Osteoblast (primary cell): ENCODE data around the gene KIF26B. TPM values are rescaled to one million over a fixed set of nuclear protein-coding genes. Genes with fewer than 3 reads are reported as not detected.
"Not testable (repeated sequence)": the region's sequence is repeated elsewhere in the genome, so short reads cannot be mapped to it uniquely, and the experiment has no call there.

Experiments used
- DNase-seq: peaks from one replicate; pipeline ENCODE4 v3.0.0; 2011; ENCODE audit warnings: low spot score, mixed read lengths; ENCODE audit not compliant: insufficient read length; ENCODE audit errors: missing footprints
- H2AFZ ChIP-seq: 2 replicates; pipeline ENCODE4 v1.6.0; 2011; ENCODE audit warnings: mild to moderate bottlenecking, low read length
- H3K27ac ChIP-seq: 2 replicates; pipeline ENCODE4 v1.5.1; 2011; ENCODE audit warnings: mild to moderate bottlenecking, low read depth, low read length, moderate library complexity
- H3K27me3 ChIP-seq: 2 replicates; pipeline ENCODE4 v1.6.0; 2012; ENCODE audit warnings: mild to moderate bottlenecking, control low read depth, inconsistent platforms, low read length, moderate library complexity; ENCODE audit not compliant: insufficient read depth
- H3K36me3 ChIP-seq: 2 replicates; pipeline ENCODE4 v1.5.1; 2011; ENCODE audit warnings: mild to moderate bottlenecking, low read length, control low read depth, moderate library complexity; ENCODE audit not compliant: insufficient read depth
- H3K4me1 ChIP-seq: 2 replicates; pipeline ENCODE4 v1.5.1; 2011; ENCODE audit warnings: mild to moderate bottlenecking, low read length, control low read depth, moderate library complexity; ENCODE audit not compliant: insufficient read depth
- H3K4me2 ChIP-seq: 2 replicates; pipeline ENCODE4 v1.6.0; 2011; ENCODE audit warnings: mild to moderate bottlenecking, low read length; ENCODE audit not compliant: insufficient read depth
- H3K4me3 ChIP-seq: fragments of 200-600 bp; sonication (generic); 3 replicates; pipeline ENCODE4 v1.5.1; 2012; ENCODE audit warnings: mild to moderate bottlenecking, low read length, inconsistent platforms; ENCODE audit not compliant: insufficient read depth
- H3K79me2 ChIP-seq: 2 replicates; pipeline ENCODE4 v1.6.0; 2012; ENCODE audit warnings: mild to moderate bottlenecking, low read length, control low read depth, inconsistent platforms; ENCODE audit not compliant: insufficient read depth
- H3K9me3 ChIP-seq: 2 replicates; pipeline ENCODE4 v1.5.1; 2011; ENCODE audit warnings: low read depth, low read length, control low read depth
- H4K20me1 ChIP-seq: 2 replicates; pipeline ENCODE4 v1.6.0; 2012; ENCODE audit warnings: mild to moderate bottlenecking, low read length, control low read depth; ENCODE audit not compliant: insufficient read depth
- CTCF ChIP-seq: IDR thresholded peaks from 2 replicates; pipeline ENCODE4 v1.5.1; 2011; ENCODE audit warnings: mild to moderate bottlenecking, low read depth, low read length, moderate library complexity; ENCODE audit errors: extremely low read depth
- total RNA-seq: library from RNA; depleted of rRNA; stranded (reverse); fragments of >200 nt; gene quantifications from 2 replicates; pipeline ENCODE4 v1.2.3, GENCODE V29; 2012

Gene KIF26B
- total RNA-seq, 1 donor: 22.1 TPM

GRCh38 chr1:245317217-245317616 is 162.4 kb downstream of the KIF26B start:
- no peaks in the 10 kb centered on the region for H3K36me3 ChIP-seq
- no peak for TF ChIP-seq CTCF
- no peak for DNase-seq

DNA sequence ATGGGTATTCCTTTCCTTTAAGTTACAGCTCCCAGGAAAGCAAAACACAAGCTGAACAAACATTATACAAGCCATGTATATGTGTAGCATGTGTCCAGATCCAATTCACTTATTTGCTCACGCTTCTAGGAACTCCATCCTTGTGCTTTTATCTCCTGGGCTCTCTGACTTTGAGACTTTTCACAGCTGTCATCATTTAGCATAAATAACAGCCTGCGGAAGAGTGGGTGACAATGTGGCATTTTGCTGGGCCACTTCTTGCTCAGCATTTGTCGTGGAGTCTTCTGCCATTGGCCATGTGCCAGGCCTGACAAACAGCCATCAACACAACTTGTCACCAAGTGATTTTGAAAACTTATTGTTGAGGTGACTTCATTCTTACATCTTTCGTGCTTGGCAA is 164.3 kb downstream of the KIF26B start:
- H3K4me2 ChIP-seq: no peak overlapping the region
- peaks cover 4% of the 10 kb centered on the region for H4K20me1 ChIP-seq
- DNase-seq: no peak
- TF ChIP-seq CTCF: no peak
- H3K4me3 ChIP-seq: no peak overlapping the region
- H3K36me3 ChIP-seq: no peaks in the 10 kb centered on the region
- no peaks in the 10 kb centered on the region for H3K9me3 ChIP-seq
- H3K27ac ChIP-seq: no peak overlapping the region
- H2AFZ ChIP-seq: no peak overlapping the region
- H3K79me2 ChIP-seq: no peaks in the 10 kb centered on the region
- no peaks in the 10 kb centered on the region for H3K4me1 ChIP-seq
- peaks cover 2% of the 10 kb centered on the region for H3K27me3 ChIP-seq

More at GRCh38 chr1:245317217-245317616, 162.4 kb downstream of the KIF26B start:
- H3K4me2 ChIP-seq: no peak overlapping the region
- H4K20me1 ChIP-seq: peaks cover 4% of the 10 kb centered on the region
- H3K9me3 ChIP-seq: no peaks in the 10 kb centered on the region
- H3K27me3 ChIP-seq: peaks cover 2% of the 10 kb centered on the region
- H3K79me2 ChIP-seq: no peaks in the 10 kb centered on the region
- no peak overlapping the region for H2AFZ ChIP-seq
- no peaks in the 10 kb centered on the region for H3K4me1 ChIP-seq
- no peak overlapping the region for H3K27ac ChIP-seq
- H3K4me3 ChIP-seq: no peak overlapping the region

DNA sequence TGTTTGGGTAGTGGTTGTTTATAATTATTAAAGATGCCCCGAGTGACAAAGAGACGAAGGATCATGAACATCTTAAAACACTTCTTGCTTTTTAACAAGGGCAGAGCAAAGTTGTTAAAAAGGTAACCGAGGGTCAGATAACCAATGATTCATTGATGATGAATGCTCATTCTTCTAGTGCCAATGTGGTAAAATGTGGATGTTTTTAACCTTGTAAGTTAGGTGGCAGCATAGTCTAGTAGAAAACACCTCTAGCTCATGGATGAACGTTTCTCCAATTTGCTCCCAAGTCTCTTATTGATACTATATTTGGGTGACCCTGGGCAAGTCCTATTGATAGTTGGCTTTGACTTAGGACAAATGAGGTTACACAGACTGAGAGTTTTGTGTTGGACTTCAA is 167.9 kb downstream of the KIF26B start:
- H3K4me1 ChIP-seq: no peaks in the 10 kb centered on the region
- no peaks in the 10 kb centered on the region for H3K79me2 ChIP-seq
- H3K9me3 ChIP-seq: no peaks in the 10 kb centered on the region
- peaks cover 3% of the 10 kb centered on the region for H3K27me3 ChIP-seq
- H2AFZ ChIP-seq: no peak overlapping the region
- peaks cover 3% of the 10 kb centered on the region for H4K20me1 ChIP-seq
- no peak overlapping the region for H3K4me2 ChIP-seq
- H3K4me3 ChIP-seq: no peak overlapping the region
- H3K36me3 ChIP-seq: no peaks in the 10 kb centered on the region
- no peak overlapping the region for H3K27ac ChIP-seq
- no peak for DNase-seq
- no peak for TF ChIP-seq CTCF

DNA sequence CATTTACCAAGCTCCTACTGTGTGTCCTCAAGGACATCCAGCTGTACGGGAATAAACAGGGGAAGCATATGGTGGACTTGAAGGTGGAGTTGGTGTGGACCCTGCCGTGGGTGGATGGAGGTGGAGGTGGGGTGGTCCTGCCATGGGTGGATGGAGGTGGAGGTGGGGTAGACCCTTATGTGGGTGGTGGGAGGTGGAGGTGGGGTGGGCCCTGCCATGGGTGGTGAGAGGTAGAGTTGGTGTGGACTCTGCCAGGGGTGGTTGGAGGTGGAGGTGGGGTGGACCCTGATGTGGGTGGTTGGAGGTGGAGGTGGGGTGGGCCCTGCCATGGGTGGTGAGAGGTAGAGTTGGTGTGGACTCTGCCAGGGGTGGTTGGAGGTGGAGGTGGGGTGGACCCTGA is 169.0 kb downstream of the KIF26B start:
- not testable (repeated sequence) for H3K4me2 ChIP-seq, H4K20me1 ChIP-seq, DNase-seq, H3K4me1 ChIP-seq, H3K36me3 ChIP-seq, H3K27ac ChIP-seq, H3K4me3 ChIP-seq, H3K79me2 ChIP-seq, H3K27me3 ChIP-seq, H3K9me3 ChIP-seq, H2AFZ ChIP-seq
